Motor neuron (in vitro differentiated cells): Measurements from ENCODE around the gene VEGFC. TPM values are rescaled to one million over a fixed set of nuclear protein-coding genes. Genes with fewer than 3 reads are reported as not detected.

Experiments used
- ATAC-seq, 8 experiments: fragments of 200-7000 bp; cut with Tn5 transposase; replicated peaks in 6 of 8; 2 replicates each; pipeline ENCODE4 v1.8.0; 2021; ENCODE audit warnings: mild to moderate bottlenecking in 8 of 8, moderate library complexity in 8 of 8
- H3K27ac ChIP-seq, 2 donors: fragments of 250-450 bp; sonication (Bioruptor Pico); 2 replicates each; pipeline ENCODE4 v1.9.0; 2021; ENCODE audit warnings: antibody characterized with exemption in 2 of 2, mild to moderate bottlenecking in 2 of 2, moderate library complexity in 1 of 2
- H3K4me1 ChIP-seq, 2 donors: fragments of 250-450 bp; sonication (Bioruptor Pico); replicated peaks in 1 of 2; 2 replicates each; pipeline ENCODE4 v1.6.1; 2021; ENCODE audit warnings: antibody characterized with exemption in 2 of 2, mild to moderate bottlenecking in 2 of 2, moderate library complexity in 1 of 2
- H3K4me3 ChIP-seq, 5 donors: fragments of 250-450 bp; sonication (Bioruptor Pico); 2 replicates each; pipeline ENCODE4 v1.9.0; 2021; ENCODE audit warnings: antibody characterized with exemption in 5 of 5, mild to moderate bottlenecking in 5 of 5, moderate library complexity in 4 of 5
- WGBS, 10 experiments: fragments of 450-650 bp; shearing (Covaris generic); methylation state at CpG; one replicate each; pipeline ENCODE4 v1.0.0; 2022; 5-methylcytosine and 5-hydroxymethylcytosine counted together
- in situ Hi-C, 9 experiments: fragments of 400-800 bp; cut with MboI; loops; one replicate each; pipeline ENCODE4 v1.15.0; 2021; ENCODE audit warnings: low sequenced_read_pairs in 9 of 9, low pct_unique_long_range_greater_than_20kb in 2 of 9; ENCODE audit not compliant: unreplicated experiment in 9 of 9
- total RNA-seq, 8 experiments: library from RNA; unstranded; fragments of 300-600 nt; gene quantifications; 2 replicates each; pipeline versions ENCODE4 v1.2.3 to v1.2.4, GENCODE V29; 2022

The VEGFC gene
- total RNA-seq, 8 experiments from 2014 or later: 1.6 to 15.5 (median 2.8) TPM

GRCh38 chr4:176791591-176792325, 964 bp downstream of the VEGFC start:
- WGBS, 10 experiments: 0 to 90% (median 16%) methylated on average over 1 to 9 of the region's 45 CpGs; no CpG with 5 or more reads in 1 of the 10 experiments
- Histone ChIP-seq H3K4me3 (peak overlapping the region; percentile 73 to 89 (median 85)), H3K4me1 (peaks cover 0 to 4% of the 10 kb centered on the region in 2 donors), H3K27ac (no peak overlapping the region)
- in situ Hi-C loops: loop anchor here in 2 of 9 experiments (25.0 kb wide), 3 partner anchors 229 to 404 kb away; no protein-coding TSS in a partner anchor
- ATAC-seq: peak in 5 of 8 experiments; percentile 41 to 53 (median 48)

- 47 to 100% (median 97%) methylated on average over 1 to 4 of the region's 4 CpGs; no CpG with 5 or more reads in 1 of the 10 experiments for WGBS, 10 experiments
- ATAC-seq: no peak
- no peak overlapping the region for H3K4me3 ChIP-seq
- in situ Hi-C loops: loop anchor here in 2 of 9 experiments (25.0 kb wide), 3 partner anchors 228 to 403 kb away; no protein-coding TSS in a partner anchor
- peaks cover 0 to 4% of the 10 kb centered on the region in 2 donors for H3K4me1 ChIP-seq
- no peak overlapping the region for H3K27ac ChIP-seq
Measured at GRCh38 chr4:176790398-176790797, 2.3 kb downstream of the VEGFC start.

GRCh38 chr4:176789955-176790354, 2.8 kb downstream of the VEGFC start:
- Histone ChIP-seq H3K4me1 (peaks cover 0 to 4% of the 10 kb centered on the region in 2 donors), H3K4me3 (no peak overlapping the region), H3K27ac (no peak overlapping the region)
- in situ Hi-C loops: loop anchor here in 2 of 9 experiments (25.0 kb wide), 3 partner anchors 228 to 403 kb away; no protein-coding TSS in a partner anchor
- ATAC-seq: peak in 4 of 8 experiments; percentile 5 to 35 (median 26)
- 18 to 71% (median 23%) methylated on average over 1 of the region's 1 CpG; no CpG with 5 or more reads in 6 of the 10 experiments for WGBS, 10 experiments

GRCh38 chr4:176788971-176789370, 3.8 kb downstream of the VEGFC start:
- Histone ChIP-seq H3K4me1 (peaks cover 0 to 4% of the 10 kb centered on the region in 2 donors), H3K4me3 (no peak overlapping the region), H3K27ac (no peak overlapping the region)
- WGBS, 10 experiments: 40 to 100% (median 87%) methylated on average over 1 to 6 of the region's 6 CpGs
- in situ Hi-C loops: loop anchor here in 2 of 9 experiments (25.0 kb wide), 3 partner anchors 227 to 402 kb away; no protein-coding TSS in a partner anchor
- no peak for ATAC-seq

- H3K27ac ChIP-seq: no peak overlapping the region
- H3K4me1 ChIP-seq: peaks cover 0 to 4% of the 10 kb centered on the region in 2 donors
- no peak for ATAC-seq
- H3K4me3 ChIP-seq: no peak overlapping the region
- in situ Hi-C loops: loop anchor here in 2 of 9 experiments (25.0 kb wide), 3 partner anchors 226 to 401 kb away; no protein-coding TSS in a partner anchor
- WGBS, 10 experiments: 59 to 100% (median 83%) methylated on average over 1 to 7 of the region's 8 CpGs
Measured at GRCh38 chr4:176788248-176788647, 4.5 kb downstream of the VEGFC start.

- H3K4me3 ChIP-seq: no peak overlapping the region
- in situ Hi-C loops: loop anchor here in 2 of 9 experiments (25.0 kb wide), 3 partner anchors 223 to 398 kb away; no protein-coding TSS in a partner anchor
- WGBS, 10 experiments: 58 to 100% (median 94%) methylated on average over 1 to 2 of the region's 2 CpGs; no CpG with 5 or more reads in 1 of the 10 experiments
- H3K4me1 ChIP-seq: no peaks in the 10 kb centered on the region
- no peak overlapping the region for H3K27ac ChIP-seq
- no peak for ATAC-seq
Measured at GRCh38 chr4:176784816-176785215, 7.9 kb downstream of the VEGFC start.

GRCh38 chr4:176782794-176783193, 9.9 kb downstream of the VEGFC start:
- in situ Hi-C loops: loop anchor here in 2 of 9 experiments (25.0 kb wide), 3 partner anchors 220 to 395 kb away; no protein-coding TSS in a partner anchor
- peak in 1 of 8 experiments; percentile 34 for ATAC-seq
- WGBS, 10 experiments: 0 to 100% (median 84%) methylated on average over 1 to 2 of the region's 2 CpGs; no CpG with 5 or more reads in 1 of the 10 experiments
- H3K4me1 ChIP-seq: no peaks in the 10 kb centered on the region
- H3K27ac ChIP-seq: no peak overlapping the region
- H3K4me3 ChIP-seq: no peak overlapping the region

- H3K4me3 ChIP-seq: no peak overlapping the region
Measured at GRCh38 chr4:176782191-176782590, 10.5 kb downstream of the VEGFC start.

GRCh38 chr4:176781739-176782100, 11.0 kb downstream of the VEGFC start:
- Histone ChIP-seq H3K4me1 (no peaks in the 10 kb centered on the region), H3K27ac (no peak overlapping the region), H3K4me3 (no peak overlapping the region)
- in situ Hi-C loops: loop anchor here in 2 of 9 experiments (25.0 kb wide), 3 partner anchors 219 to 394 kb away; no protein-coding TSS in a partner anchor
- 7 to 95% (median 45%) methylated on average over 2 to 4 of the region's 4 CpGs; no CpG with 5 or more reads in 4 of the 10 experiments for WGBS, 10 experiments
- ATAC-seq: peak in 3 of 8 experiments; percentile 40 to 65 (median 60)

More at GRCh38 chr4:176782191-176782590, 10.5 kb downstream of the VEGFC start:
- WGBS, 10 experiments: 8 to 100% (median 78%) methylated on average over 1 to 5 of the region's 5 CpGs
- no peaks in the 10 kb centered on the region for H3K4me1 ChIP-seq
- in situ Hi-C loops: loop anchor here in 2 of 9 experiments (25.0 kb wide), 3 partner anchors 220 to 395 kb away; no protein-coding TSS in a partner anchor
- no peak overlapping the region for H3K27ac ChIP-seq
- peak in 2 of 8 experiments; percentile 12 to 25 for ATAC-seq

- Histone ChIP-seq H3K27ac (no peak overlapping the region), H3K4me1 (no peaks in the 10 kb centered on the region), H3K4me3 (no peak overlapping the region)
- 0 to 100% (median 50%) methylated on average over 1 of the region's 1 CpG; no CpG with 5 or more reads in 3 of the 10 experiments for WGBS, 10 experiments
- ATAC-seq: peak in 3 of 8 experiments; percentile 11 to 48 (median 43)
- in situ Hi-C loops: loop anchor here in 2 of 9 experiments (25.0 kb wide), 3 partner anchors 219 to 394 kb away; no protein-coding TSS in a partner anchor
Measured at GRCh38 chr4:176780995-176781738, 11.6 kb downstream of the VEGFC start.

- Histone ChIP-seq H3K27ac (no peak overlapping the region), H3K4me3 (no peak overlapping the region), H3K4me1 (no peaks in the 10 kb centered on the region)
- 45 to 91% (median 73%) methylated on average over 1 to 4 of the region's 4 CpGs; no CpG with 5 or more reads in 1 of the 10 experiments for WGBS, 10 experiments
- in situ Hi-C loops: loop anchor here in 2 of 9 experiments (25.0 kb wide), 3 partner anchors 217 to 392 kb away; no protein-coding TSS in a partner anchor
- ATAC-seq: no peak
Measured at GRCh38 chr4:176779421-176779820, 13.3 kb downstream of the VEGFC start.

- in situ Hi-C loops: loop anchor here in 2 of 9 experiments (25.0 kb wide), 3 partner anchors 216 to 391 kb away; no protein-coding TSS in a partner anchor
- no peaks in the 10 kb centered on the region for H3K4me1 ChIP-seq
- H3K4me3 ChIP-seq: no peak overlapping the region
- 7 to 95% (median 68%) methylated on average over 1 to 4 of the region's 4 CpGs for WGBS, 10 experiments
- ATAC-seq: peak in 4 of 8 experiments; percentile 36 to 53 (median 40)
- H3K27ac ChIP-seq: no peak overlapping the region
Measured at GRCh38 chr4:176778491-176778890, 14.2 kb downstream of the VEGFC start.
